Stomach (tissue), 4 donors: ENCODE data around the gene EEFSEC.

Experiments used
- EP300 ChIP-seq: sonication (generic); formaldehyde crosslinking; IDR thresholded peaks from one replicate; pipeline ENCODE4 v1.6.1; 2017; ENCODE audit warnings: antibody characterized with exemption
- POLR2A ChIP-seq, 4 donors: fragments of 450-650 bp; IDR thresholded peaks; one replicate each; pipeline ENCODE4 v1.6.1; 2016; ENCODE audit warnings: antibody characterized with exemption in 4 of 4, control low read depth in 2 of 4, mild to moderate bottlenecking in 1 of 4, moderate library complexity in 1 of 4
- POLR2AphosphoS5 ChIP-seq, 3 donors: sonication (generic); formaldehyde crosslinking; IDR thresholded peaks; one replicate each; pipeline ENCODE4 v1.6.1; 2016; ENCODE audit warnings: antibody characterized with exemption in 3 of 3
- TF ChIP-seq, protein P1 (sequence below), 7 experiments: fragments of 450-650 bp in 4 of 7; fragments of 200-600 bp in 3 of 7; sonication (generic) in 3 of 7; IDR thresholded peaks; one replicate each; pipeline ENCODE4 v1.5.1; 2016 to 2019; ENCODE audit warnings: antibody characterized with exemption in 7 of 7, control low read depth in 2 of 7, mild to moderate bottlenecking in 1 of 7

DNA sequence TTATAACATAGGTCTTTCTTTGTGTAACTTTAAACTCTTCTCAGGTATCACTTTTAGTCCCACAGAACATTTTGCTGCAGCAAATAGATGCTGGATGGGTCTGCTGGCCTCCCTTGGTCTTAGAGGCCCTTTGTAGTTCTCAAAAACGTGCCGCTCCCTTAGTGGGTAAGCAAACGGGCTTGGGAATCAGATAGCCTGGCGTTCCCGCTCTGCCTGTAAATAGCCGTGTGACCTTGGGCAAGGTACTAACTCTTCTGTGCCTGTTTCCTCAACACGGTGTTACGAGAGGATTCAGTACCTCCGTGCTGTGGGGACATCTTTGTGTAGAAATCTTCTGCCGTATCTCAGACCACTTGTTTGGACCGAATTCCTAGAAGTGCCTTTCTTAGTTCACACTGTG lies 249.0 kb downstream of the EEFSEC start:
- TF ChIP-seq, protein P1, sequence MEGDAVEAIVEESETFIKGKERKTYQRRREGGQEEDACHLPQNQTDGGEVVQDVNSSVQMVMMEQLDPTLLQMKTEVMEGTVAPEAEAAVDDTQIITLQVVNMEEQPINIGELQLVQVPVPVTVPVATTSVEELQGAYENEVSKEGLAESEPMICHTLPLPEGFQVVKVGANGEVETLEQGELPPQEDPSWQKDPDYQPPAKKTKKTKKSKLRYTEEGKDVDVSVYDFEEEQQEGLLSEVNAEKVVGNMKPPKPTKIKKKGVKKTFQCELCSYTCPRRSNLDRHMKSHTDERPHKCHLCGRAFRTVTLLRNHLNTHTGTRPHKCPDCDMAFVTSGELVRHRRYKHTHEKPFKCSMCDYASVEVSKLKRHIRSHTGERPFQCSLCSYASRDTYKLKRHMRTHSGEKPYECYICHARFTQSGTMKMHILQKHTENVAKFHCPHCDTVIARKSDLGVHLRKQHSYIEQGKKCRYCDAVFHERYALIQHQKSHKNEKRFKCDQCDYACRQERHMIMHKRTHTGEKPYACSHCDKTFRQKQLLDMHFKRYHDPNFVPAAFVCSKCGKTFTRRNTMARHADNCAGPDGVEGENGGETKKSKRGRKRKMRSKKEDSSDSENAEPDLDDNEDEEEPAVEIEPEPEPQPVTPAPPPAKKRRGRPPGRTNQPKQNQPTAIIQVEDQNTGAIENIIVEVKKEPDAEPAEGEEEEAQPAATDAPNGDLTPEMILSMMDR (IDR thresholded peaks at IDR 0.05), result no peak
- no peak for TF ChIP-seq POLR2A (IDR thresholded peaks at IDR 0.05)
- TF ChIP-seq POLR2AphosphoS5 (IDR thresholded peaks at IDR 0.05), result peak in 1 of 3 donors; percentile 41
- TF ChIP-seq EP300, result no peak
